Liver (tissue), 9 donors: ENCODE data around the gene XYLT1. TPM values are rescaled to one million over a fixed set of nuclear protein-coding genes. Genes with fewer than 3 reads are reported as not detected.

Source experiments
- DNase-seq: peaks from one replicate; pipeline ENCODE4 v3.0.0-alpha.2; 2017; ENCODE audit warnings: low spot score
- H3K27ac ChIP-seq, 2 donors: one replicate each; pipeline ENCODE4 v1.7.0; 2013; ENCODE audit warnings: inconsistent platforms in 2 of 2, low read length in 2 of 2, control low read depth in 1 of 2, low read depth in 1 of 2, mild to moderate bottlenecking in 1 of 2
- H3K27me3 ChIP-seq, 4 donors: one replicate each; pipeline versions ENCODE4 v1.6.1 to v1.7.0; 2013; ENCODE audit warnings: low read length in 3 of 4, inconsistent platforms in 1 of 4, mild to moderate bottlenecking in 1 of 4, moderate library complexity in 1 of 4; ENCODE audit not compliant: control insufficient read depth in 4 of 4, insufficient read depth in 4 of 4
- H3K36me3 ChIP-seq, 4 donors: one replicate each; pipeline versions ENCODE4 v1.6.1 to v1.7.0; 2013; ENCODE audit warnings: low read length in 3 of 4, mild to moderate bottlenecking in 3 of 4, low read depth in 1 of 4, moderate library complexity in 1 of 4; ENCODE audit not compliant: control insufficient read depth in 4 of 4, insufficient read depth in 3 of 4
- H3K4me1 ChIP-seq, 4 donors: one replicate each; pipeline versions ENCODE4 v1.6.1 to v1.7.0; 2013; ENCODE audit warnings: low read length in 3 of 4, mild to moderate bottlenecking in 3 of 4, moderate library complexity in 1 of 4; ENCODE audit not compliant: control insufficient read depth in 4 of 4, insufficient read depth in 4 of 4
- H3K4me3 ChIP-seq, 3 donors: one replicate each; pipeline versions ENCODE4 v1.6.1 to v1.7.0; 2013; ENCODE audit warnings: low read length in 3 of 3, control low read depth in 1 of 3, low read depth in 1 of 3, mild to moderate bottlenecking in 1 of 3
- H3K9ac ChIP-seq, 2 donors: one replicate each; pipeline ENCODE4 v1.7.0; 2013; ENCODE audit warnings: low read length in 2 of 2, mild to moderate bottlenecking in 2 of 2, moderate library complexity in 2 of 2, control low read depth in 1 of 2, low read depth in 1 of 2
- H3K9me3 ChIP-seq, 4 donors: one replicate each; pipeline versions ENCODE4 v1.6.1 to v1.7.0; 2013; ENCODE audit warnings: low read length in 3 of 4; ENCODE audit not compliant: control insufficient read depth in 4 of 4
- EGR1 ChIP-seq, 2 donors: IDR thresholded peaks; 2 replicates each; pipeline ENCODE4 v1.6.1; 2016 to 2018; ENCODE audit warnings: antibody characterized with exemption in 2 of 2, low read depth in 2 of 2
- FOXA1 ChIP-seq: IDR thresholded peaks from 2 replicates; pipeline ENCODE4 v1.6.1; 2016; ENCODE audit warnings: antibody characterized with exemption
- FOXA2 ChIP-seq: IDR thresholded peaks from 2 replicates; pipeline ENCODE4 v1.6.1; 2016; ENCODE audit warnings: antibody characterized with exemption
- GABPA ChIP-seq, 2 donors: IDR thresholded peaks in 1 of 2; conservative IDR thresholded peaks in 1 of 2; 2 replicates each; pipeline ENCODE4 v1.6.1; 2016; ENCODE audit warnings: antibody characterized with exemption in 2 of 2, mild to moderate bottlenecking in 1 of 2, moderate library complexity in 1 of 2
- HNF4G ChIP-seq: IDR thresholded peaks from 2 replicates; pipeline ENCODE4 v1.6.1; 2016; ENCODE audit warnings: antibody characterized with exemption
- NR2F2 ChIP-seq: IDR thresholded peaks from 2 replicates; pipeline ENCODE4 v1.6.1; 2016; ENCODE audit warnings: antibody characterized with exemption
- RAD21 ChIP-seq, 2 donors: IDR thresholded peaks; 2 replicates each; pipeline ENCODE4 v1.6.1; 2016; ENCODE audit warnings: antibody characterized with exemption in 2 of 2, mild to moderate bottlenecking in 2 of 2
- REST ChIP-seq: IDR thresholded peaks from 2 replicates; pipeline ENCODE4 v1.6.1; 2016; ENCODE audit warnings: antibody characterized with exemption, mild to moderate bottlenecking
- RXRA ChIP-seq, 2 donors: IDR thresholded peaks; 2 replicates each; pipeline ENCODE4 v1.6.1; 2017 to 2018; ENCODE audit warnings: antibody characterized with exemption in 2 of 2, mild to moderate bottlenecking in 1 of 2
- SP1 ChIP-seq: IDR thresholded peaks from 2 replicates; pipeline ENCODE4 v1.6.1; 2018; ENCODE audit warnings: antibody characterized with exemption, mild to moderate bottlenecking
- TAF1 ChIP-seq: conservative IDR thresholded peaks from 2 replicates; pipeline ENCODE4 v1.6.1; 2016; ENCODE audit warnings: antibody characterized with exemption, mild to moderate bottlenecking
- YY1 ChIP-seq: IDR thresholded peaks from 2 replicates; pipeline ENCODE4 v1.6.1; 2016; ENCODE audit warnings: antibody characterized with exemption, mild to moderate bottlenecking
- WGBS: extraction: QIAGEN DNeasy Blood & Tissue Kit; methylation state at CpG from one replicate; pipeline ENCODE4 v1.1.7; 2013; 5-methylcytosine and 5-hydroxymethylcytosine counted together
- polyA plus RNA-seq, 2 donors: library from polyadenylated mRNA; stranded (reverse) in 1 of 2; unstranded in 1 of 2; fragments of 200-250 nt in 1 of 2; fragments of >200 nt in 1 of 2; fragmentation: Nextera tagmentation in 1 of 2; extraction: Ambion mirVana in 1 of 2; gene quantifications; one replicate each; pipeline versions ENCODE4 v1.2.1 to v1.2.3, GENCODE V29; 2013 to 2015
- total RNA-seq, 2 donors: library from RNA; depleted of rRNA; stranded (reverse); fragments of >200 nt; gene quantifications; one replicate each; pipeline ENCODE4 v1.2.3, GENCODE V29; 2014
- TF ChIP-seq, protein P1 (sequence below): IDR thresholded peaks from 2 replicates; pipeline ENCODE4 v1.6.1; 2016; ENCODE audit warnings: antibody characterized with exemption
- TF ChIP-seq, protein P2 (sequence below): IDR thresholded peaks from 2 replicates; pipeline ENCODE4 v1.6.1; 2016; ENCODE audit warnings: antibody characterized with exemption
- TF ChIP-seq, protein P3 (sequence below): fragments of 150-350 bp; IDR thresholded peaks from 2 replicates; pipeline ENCODE4 v1.5.1; 2017; ENCODE audit warnings: improper control_type of control experiment, low read depth, low read length; ENCODE audit not compliant: missing input control
- TF ChIP-seq, protein P4 (sequence below): IDR thresholded peaks from 2 replicates; pipeline ENCODE4 v1.6.1; 2016; ENCODE audit warnings: antibody characterized with exemption
- donor health status: healthy.
- donor health status: healthy.
- donor health status: healthy.
- donor health status: healthy.
- donor health status: healthy.

Gene XYLT1
- total and polyA plus RNA-seq, 4 donors, result 0.25 to 2.3 (median 0.53) TPM

- no peak for DNase-seq
- WGBS, result 69% methylated on average over 3 of the region's 3 CpGs
- H3K27ac ChIP-seq, result no peak overlapping the region
- H3K4me3 ChIP-seq, result no peak overlapping the region
- no peaks in the 10 kb centered on the region for H3K4me1 ChIP-seq
- no peaks in the 10 kb centered on the region for H3K36me3 ChIP-seq
- no peak overlapping the region for H3K9ac ChIP-seq
- no peaks in the 10 kb centered on the region for H3K9me3 ChIP-seq
- TF ChIP-seq HNF4G, result no peak
- no peak for TF ChIP-seq FOXA1
- TF ChIP-seq, protein P1, sequence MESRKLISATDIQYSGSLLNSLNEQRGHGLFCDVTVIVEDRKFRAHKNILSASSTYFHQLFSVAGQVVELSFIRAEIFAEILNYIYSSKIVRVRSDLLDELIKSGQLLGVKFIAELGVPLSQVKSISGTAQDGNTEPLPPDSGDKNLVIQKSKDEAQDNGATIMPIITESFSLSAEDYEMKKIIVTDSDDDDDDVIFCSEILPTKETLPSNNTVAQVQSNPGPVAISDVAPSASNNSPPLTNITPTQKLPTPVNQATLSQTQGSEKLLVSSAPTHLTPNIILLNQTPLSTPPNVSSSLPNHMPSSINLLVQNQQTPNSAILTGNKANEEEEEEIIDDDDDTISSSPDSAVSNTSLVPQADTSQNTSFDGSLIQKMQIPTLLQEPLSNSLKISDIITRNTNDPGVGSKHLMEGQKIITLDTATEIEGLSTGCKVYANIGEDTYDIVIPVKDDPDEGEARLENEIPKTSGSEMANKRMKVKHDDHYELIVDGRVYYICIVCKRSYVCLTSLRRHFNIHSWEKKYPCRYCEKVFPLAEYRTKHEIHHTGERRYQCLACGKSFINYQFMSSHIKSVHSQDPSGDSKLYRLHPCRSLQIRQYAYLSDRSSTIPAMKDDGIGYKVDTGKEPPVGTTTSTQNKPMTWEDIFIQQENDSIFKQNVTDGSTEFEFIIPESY, result no peak
- TF ChIP-seq RAD21 (IDR thresholded peaks at IDR 0.05), result no peak
- no peak for TF ChIP-seq FOXA2
- TF ChIP-seq, protein P2, sequence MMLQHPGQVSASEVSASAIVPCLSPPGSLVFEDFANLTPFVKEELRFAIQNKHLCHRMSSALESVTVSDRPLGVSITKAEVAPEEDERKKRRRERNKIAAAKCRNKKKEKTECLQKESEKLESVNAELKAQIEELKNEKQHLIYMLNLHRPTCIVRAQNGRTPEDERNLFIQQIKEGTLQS, result no peak
- no peak for TF ChIP-seq SP1
- no peak for TF ChIP-seq GABPA (IDR thresholded peaks at IDR 0.05 in 1 of 2, conservative IDR thresholded peaks at IDR 0.05 in 1 of 2)
- TF ChIP-seq, protein P3, sequence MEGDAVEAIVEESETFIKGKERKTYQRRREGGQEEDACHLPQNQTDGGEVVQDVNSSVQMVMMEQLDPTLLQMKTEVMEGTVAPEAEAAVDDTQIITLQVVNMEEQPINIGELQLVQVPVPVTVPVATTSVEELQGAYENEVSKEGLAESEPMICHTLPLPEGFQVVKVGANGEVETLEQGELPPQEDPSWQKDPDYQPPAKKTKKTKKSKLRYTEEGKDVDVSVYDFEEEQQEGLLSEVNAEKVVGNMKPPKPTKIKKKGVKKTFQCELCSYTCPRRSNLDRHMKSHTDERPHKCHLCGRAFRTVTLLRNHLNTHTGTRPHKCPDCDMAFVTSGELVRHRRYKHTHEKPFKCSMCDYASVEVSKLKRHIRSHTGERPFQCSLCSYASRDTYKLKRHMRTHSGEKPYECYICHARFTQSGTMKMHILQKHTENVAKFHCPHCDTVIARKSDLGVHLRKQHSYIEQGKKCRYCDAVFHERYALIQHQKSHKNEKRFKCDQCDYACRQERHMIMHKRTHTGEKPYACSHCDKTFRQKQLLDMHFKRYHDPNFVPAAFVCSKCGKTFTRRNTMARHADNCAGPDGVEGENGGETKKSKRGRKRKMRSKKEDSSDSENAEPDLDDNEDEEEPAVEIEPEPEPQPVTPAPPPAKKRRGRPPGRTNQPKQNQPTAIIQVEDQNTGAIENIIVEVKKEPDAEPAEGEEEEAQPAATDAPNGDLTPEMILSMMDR, result no peak
- TF ChIP-seq RXRA (IDR thresholded peaks at IDR 0.05), result no peak
- TF ChIP-seq, protein P4, sequence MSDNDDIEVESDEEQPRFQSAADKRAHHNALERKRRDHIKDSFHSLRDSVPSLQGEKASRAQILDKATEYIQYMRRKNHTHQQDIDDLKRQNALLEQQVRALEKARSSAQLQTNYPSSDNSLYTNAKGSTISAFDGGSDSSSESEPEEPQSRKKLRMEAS, result no peak
- no peak for TF ChIP-seq TAF1
- no peak for TF ChIP-seq NR2F2
- TF ChIP-seq EGR1 (IDR thresholded peaks at IDR 0.05; ENCODE audit: low read depth in 2 of 2), result no peak
- TF ChIP-seq YY1, result no peak
- no peak for TF ChIP-seq REST
- H3K27me3 ChIP-seq, result peaks cover 0 to under 1% (median 0%) of the 10 kb centered on the region in 4 donors
Measured at GRCh38 chr16:17460890-17461289, 9.9 kb downstream of the XYLT1 start.
